HL-60 (cell line): ENCODE data around the gene HK3.

Source experiments
- CTCF ChIP-seq: IDR thresholded peaks from one replicate; pipeline ENCODE4 v1.5.1; 2011; ENCODE audit warnings: low read length, control low read depth, inconsistent platforms; ENCODE audit not compliant: insufficient read depth
- POLR2AphosphoS5 ChIP-seq: IDR thresholded peaks from 2 replicates; pipeline ENCODE4 v1.6.1; 2012; ENCODE audit warnings: low read depth
- SPI1 ChIP-seq: IDR thresholded peaks from 2 replicates; pipeline ENCODE4 v1.6.1; 2012; ENCODE audit warnings: low read depth, mild to moderate bottlenecking, borderline replicate concordance

- TF ChIP-seq CTCF (no peak), POLR2AphosphoS5 (no peak), SPI1 (no peak; the same call in 1 of the 2 replicates)
Observed at GRCh38 chr5:176902911-176903664, 3.9 kb upstream of the HK3 start.
